ENCODE results near the gene OSBPL1A.

OSBPL1A gene

GRCh38 chr18:24214144-24214543, 183.5 kb downstream of the OSBPL1A start:
- DNase-seq = no peak
- H3K9me3 ChIP-seq = no peaks in the 10 kb centered on the region
- TF ChIP-seq CTCF (IDR thresholded peaks at IDR 0.05; ENCODE audit: low read depth, low read length) = no peak
- no peaks in the 10 kb centered on the region for H3K27me3 ChIP-seq
- H3K4me1 ChIP-seq = no peaks in the 10 kb centered on the region
- H3K4me3 ChIP-seq (ENCODE audit: low read depth, low read length) = no peak overlapping the region
- no peaks in the 10 kb centered on the region for H3K36me3 ChIP-seq

GRCh38 chr18:24212939-24213338, 184.7 kb downstream of the OSBPL1A start:
- no peaks in the 10 kb centered on the region for H3K36me3 ChIP-seq
- DNase-seq = no peak
- no peaks in the 10 kb centered on the region for H3K27me3 ChIP-seq
- no peaks in the 10 kb centered on the region for H3K4me1 ChIP-seq
- TF ChIP-seq CTCF (IDR thresholded peaks at IDR 0.05; ENCODE audit: low read depth, low read length) = no peak
- no peak overlapping the region for H3K4me3 ChIP-seq (ENCODE audit: low read depth, low read length)
- no peaks in the 10 kb centered on the region for H3K9me3 ChIP-seq

GRCh38 chr18:24209558-24209957, 188.1 kb downstream of the OSBPL1A start:
- no peak for DNase-seq
- H3K27me3 ChIP-seq = no peaks in the 10 kb centered on the region
- H3K9me3 ChIP-seq = no peaks in the 10 kb centered on the region
- no peaks in the 10 kb centered on the region for H3K4me1 ChIP-seq
- H3K36me3 ChIP-seq = no peaks in the 10 kb centered on the region
- H3K4me3 ChIP-seq (ENCODE audit: low read depth, low read length) = no peak overlapping the region
- no peak for TF ChIP-seq CTCF (IDR thresholded peaks at IDR 0.05; ENCODE audit: low read depth, low read length)

GRCh38 chr18:24208270-24209035, 189.2 kb downstream of the OSBPL1A start:
- no peaks in the 10 kb centered on the region for H3K27me3 ChIP-seq
- no peak overlapping the region for H3K4me3 ChIP-seq (ENCODE audit: low read depth, low read length)
- H3K4me1 ChIP-seq = no peaks in the 10 kb centered on the region
- no peaks in the 10 kb centered on the region for H3K9me3 ChIP-seq
- H3K36me3 ChIP-seq = no peaks in the 10 kb centered on the region
- TF ChIP-seq CTCF (IDR thresholded peaks at IDR 0.05; ENCODE audit: low read depth, low read length) = no peak
- no peak for DNase-seq

- H3K9me3 ChIP-seq = no peaks in the 10 kb centered on the region
- H3K27me3 ChIP-seq = no peaks in the 10 kb centered on the region
- H3K36me3 ChIP-seq = no peaks in the 10 kb centered on the region
- no peak for TF ChIP-seq CTCF (IDR thresholded peaks at IDR 0.05; ENCODE audit: low read depth, low read length)
- H3K4me1 ChIP-seq = no peaks in the 10 kb centered on the region
- no peak overlapping the region for H3K4me3 ChIP-seq (ENCODE audit: low read depth, low read length)
- no peak for DNase-seq
Observed at GRCh38 chr18:24204904-24205303, 192.7 kb downstream of the OSBPL1A start.
